ENCODE results near the gene SLC35G6. TPM values are rescaled to one million over a fixed set of nuclear protein-coding genes. Genes with fewer than 3 reads are reported as not detected.

The SLC35G6 gene
- total and polyA plus RNA-seq, 2 experiments from 2014 or later: 0.16 TPM; not detected in 1

- TF ChIP-seq ZNF462 (CRISPR knock-in tag; IDR thresholded peaks at IDR 0.05): no peak
- TF ChIP-seq ETS1 (IDR thresholded peaks at IDR 0.05): no peak
- no peak for TF ChIP-seq CREB1 (CRISPR knock-in tag; IDR thresholded peaks at IDR 0.05; ENCODE audit: low read depth)
Observed at GRCh38 chr17:7508846-7509245, 27.6 kb downstream of the SLC35G6 start (continued).

GRCh38 chr17:7509937-7510336 lies 28.7 kb downstream of the SLC35G6 start:
- Histone ChIP-seq H2AFZ (no peak overlapping the region), H3K4me2 (no peak overlapping the region), H3F3A (replicated peaks; ENCODE audit: low read depth) (0 out of 2 replicates have a peak, but pooled peaks cover 2% of the 10 kb centered on the region), H4K20me1 (replicated peaks; ENCODE audit: insufficient read depth) (0 out of 2 replicates have a peak, but pooled peaks cover 2% of the 10 kb centered on the region), H3K9me2 (ENCODE audit: insufficient read depth) (no peaks in the 10 kb centered on the region), H3K27ac (ENCODE audit: low read depth) (no peak overlapping the region), H3K36me3 (ENCODE audit: insufficient read depth) (peaks cover 28% of the 10 kb centered on the region), H3K4me3 (no peak overlapping the region), H3K79me2 (replicated peaks; ENCODE audit: insufficient read depth) (no peaks in the 10 kb centered on the region; the same call in 1 of the 2 replicates), H3K27me3 (ENCODE audit: insufficient read depth) (no peaks in the 10 kb centered on the region), H3K4me1 (ENCODE audit: insufficient read depth) (no peaks in the 10 kb centered on the region)
- no peak for TF ChIP-seq EZH2 (IDR thresholded peaks at IDR 0.05; ENCODE audit: low read depth, unreplicated experiment)
- TF ChIP-seq CREB1 (CRISPR knock-in tag; IDR thresholded peaks at IDR 0.05; ENCODE audit: low read depth): no peak
- TF ChIP-seq REST (IDR thresholded peaks at IDR 0.05; ENCODE audit: unreplicated experiment): no peak
- TF ChIP-seq POLR2AphosphoS5 (IDR thresholded peaks at IDR 0.05; ENCODE audit: low read depth): no peak
- TF ChIP-seq JUNB (IDR thresholded peaks at IDR 0.05; ENCODE audit: unreplicated experiment): no peak
- no peak for TF ChIP-seq ZNF114 (CRISPR knock-in tag; IDR thresholded peaks at IDR 0.05)
- ATAC-seq (no peak), DNase-seq (ENCODE audit: low spot score) (no peak)
- H3K9me3 Mint-ChIP-seq: no peaks in the 10 kb centered on the region; the same call in 2 of the 3 replicates
- H3K27ac Mint-ChIP-seq: no peak overlapping the region
- H3K27me3 Mint-ChIP-seq (ENCODE audit: insufficient read depth, low read depth, poor library complexity): peaks cover 13% of the 10 kb centered on the region
- H3K4me3 Mint-ChIP-seq: no peak overlapping the region
- 0 out of 3 replicates have a peak, but pooled peaks cover 2% of the 10 kb centered on the region for H3K4me1 Mint-ChIP-seq
- H3K36me3 Mint-ChIP-seq (ENCODE audit: low read depth): peaks cover 89% of the 10 kb centered on the region

All from GM23338 (cell line).